Measurements from ENCODE around the gene TMEM240.

DNA sequence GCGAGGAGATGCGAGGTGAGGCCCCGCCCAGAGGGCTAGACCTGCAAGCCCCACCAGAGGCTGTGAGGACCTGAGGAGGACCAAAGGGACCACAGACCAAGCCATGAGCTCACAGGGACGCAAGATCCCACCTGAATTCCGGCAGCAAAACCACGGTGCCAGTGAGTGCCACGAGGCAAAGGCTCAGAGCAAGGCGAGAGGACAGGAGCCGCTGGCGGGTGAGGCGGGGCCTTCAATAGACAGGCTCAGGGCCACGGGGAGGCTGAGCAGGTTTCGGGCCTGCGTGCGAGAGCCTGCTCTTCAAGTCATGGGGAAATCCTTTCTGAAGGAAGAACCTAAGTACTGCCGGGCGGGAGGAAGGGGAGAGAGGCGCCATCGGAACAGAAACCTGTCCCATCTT lies 7.1 kb upstream of the TMEM240 start:
- TF ChIP-seq, protein P1, sequence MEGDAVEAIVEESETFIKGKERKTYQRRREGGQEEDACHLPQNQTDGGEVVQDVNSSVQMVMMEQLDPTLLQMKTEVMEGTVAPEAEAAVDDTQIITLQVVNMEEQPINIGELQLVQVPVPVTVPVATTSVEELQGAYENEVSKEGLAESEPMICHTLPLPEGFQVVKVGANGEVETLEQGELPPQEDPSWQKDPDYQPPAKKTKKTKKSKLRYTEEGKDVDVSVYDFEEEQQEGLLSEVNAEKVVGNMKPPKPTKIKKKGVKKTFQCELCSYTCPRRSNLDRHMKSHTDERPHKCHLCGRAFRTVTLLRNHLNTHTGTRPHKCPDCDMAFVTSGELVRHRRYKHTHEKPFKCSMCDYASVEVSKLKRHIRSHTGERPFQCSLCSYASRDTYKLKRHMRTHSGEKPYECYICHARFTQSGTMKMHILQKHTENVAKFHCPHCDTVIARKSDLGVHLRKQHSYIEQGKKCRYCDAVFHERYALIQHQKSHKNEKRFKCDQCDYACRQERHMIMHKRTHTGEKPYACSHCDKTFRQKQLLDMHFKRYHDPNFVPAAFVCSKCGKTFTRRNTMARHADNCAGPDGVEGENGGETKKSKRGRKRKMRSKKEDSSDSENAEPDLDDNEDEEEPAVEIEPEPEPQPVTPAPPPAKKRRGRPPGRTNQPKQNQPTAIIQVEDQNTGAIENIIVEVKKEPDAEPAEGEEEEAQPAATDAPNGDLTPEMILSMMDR (IDR thresholded peaks at IDR 0.05): no peak
- TF ChIP-seq POLR2A (IDR thresholded peaks at IDR 0.05): no peak

Measured in tibial nerve (tissue), 3 donors.